Fibroblast of lung (primary cell): ENCODE results near the gene MAL.

Source experiments
- EZH2 ChIP-seq: IDR thresholded peaks from 2 replicates; pipeline ENCODE4 v1.5.1; 2012; ENCODE audit warnings: low read length, control low read depth, mild to moderate bottlenecking; ENCODE audit errors: missing control alignments
- TF ChIP-seq, protein P1 (sequence below), 2 donors: IDR thresholded peaks in 1 of 2; conservative IDR thresholded peaks in 1 of 2; 1 replicate in 1 of 2; 2 replicates in 1 of 2; pipeline ENCODE4 v1.5.1; 2011 to 2012; ENCODE audit warnings: low read length in 2 of 2, control low read depth in 1 of 2, inconsistent platforms in 1 of 2, low read depth in 1 of 2, mild to moderate bottlenecking in 1 of 2

DNA sequence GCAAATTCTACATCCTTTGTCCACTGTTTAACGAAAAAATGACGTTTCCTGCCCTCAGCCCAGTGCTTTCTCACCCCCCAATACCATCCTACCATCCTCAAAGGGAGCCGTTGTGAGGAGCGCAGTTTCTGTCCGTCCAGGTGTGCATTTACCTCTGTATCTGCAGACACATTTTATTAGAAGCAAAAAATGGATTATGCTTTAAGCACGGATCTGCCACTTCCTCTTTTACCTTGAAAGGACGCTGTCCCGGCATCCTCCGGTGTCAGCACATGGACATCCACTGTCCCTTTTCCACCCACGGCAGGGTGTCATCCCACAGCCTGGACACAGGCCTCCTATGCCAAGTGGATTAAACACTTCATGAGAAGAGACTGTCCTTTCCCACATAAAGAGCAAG, 7.2 kb upstream of the MAL start:
- TF ChIP-seq, protein P1, sequence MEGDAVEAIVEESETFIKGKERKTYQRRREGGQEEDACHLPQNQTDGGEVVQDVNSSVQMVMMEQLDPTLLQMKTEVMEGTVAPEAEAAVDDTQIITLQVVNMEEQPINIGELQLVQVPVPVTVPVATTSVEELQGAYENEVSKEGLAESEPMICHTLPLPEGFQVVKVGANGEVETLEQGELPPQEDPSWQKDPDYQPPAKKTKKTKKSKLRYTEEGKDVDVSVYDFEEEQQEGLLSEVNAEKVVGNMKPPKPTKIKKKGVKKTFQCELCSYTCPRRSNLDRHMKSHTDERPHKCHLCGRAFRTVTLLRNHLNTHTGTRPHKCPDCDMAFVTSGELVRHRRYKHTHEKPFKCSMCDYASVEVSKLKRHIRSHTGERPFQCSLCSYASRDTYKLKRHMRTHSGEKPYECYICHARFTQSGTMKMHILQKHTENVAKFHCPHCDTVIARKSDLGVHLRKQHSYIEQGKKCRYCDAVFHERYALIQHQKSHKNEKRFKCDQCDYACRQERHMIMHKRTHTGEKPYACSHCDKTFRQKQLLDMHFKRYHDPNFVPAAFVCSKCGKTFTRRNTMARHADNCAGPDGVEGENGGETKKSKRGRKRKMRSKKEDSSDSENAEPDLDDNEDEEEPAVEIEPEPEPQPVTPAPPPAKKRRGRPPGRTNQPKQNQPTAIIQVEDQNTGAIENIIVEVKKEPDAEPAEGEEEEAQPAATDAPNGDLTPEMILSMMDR (conservative IDR thresholded peaks at IDR 0.05 in 1 of 2, IDR thresholded peaks at IDR 0.05 in 1 of 2; ENCODE audit: low read depth in 1 of 2, low read length in 2 of 2): no peak
- TF ChIP-seq EZH2: no peak
